ENCODE results near the gene ABCC5.

ABCC5 gene

DNA sequence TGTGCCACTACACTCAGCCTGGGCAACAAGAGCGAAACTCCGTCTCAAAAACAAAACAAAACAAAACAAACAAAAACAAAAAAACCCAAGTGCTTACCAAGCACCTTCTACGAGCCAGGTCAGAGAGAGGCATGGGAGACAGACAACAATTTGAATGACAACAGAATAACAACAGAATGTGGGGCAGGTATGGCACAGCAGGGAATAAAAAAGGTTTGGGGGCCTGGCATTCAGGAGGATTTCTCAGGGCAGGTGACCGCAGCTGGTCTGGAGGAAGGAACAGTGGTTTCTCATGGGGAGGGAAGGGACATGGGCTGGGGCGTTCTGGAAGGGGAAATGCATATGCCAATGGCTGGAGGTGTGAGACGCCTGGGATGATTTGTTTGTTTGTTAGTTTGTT lies 110.5 kb downstream of the ABCC5 start:
- TF ChIP-seq, protein P1, sequence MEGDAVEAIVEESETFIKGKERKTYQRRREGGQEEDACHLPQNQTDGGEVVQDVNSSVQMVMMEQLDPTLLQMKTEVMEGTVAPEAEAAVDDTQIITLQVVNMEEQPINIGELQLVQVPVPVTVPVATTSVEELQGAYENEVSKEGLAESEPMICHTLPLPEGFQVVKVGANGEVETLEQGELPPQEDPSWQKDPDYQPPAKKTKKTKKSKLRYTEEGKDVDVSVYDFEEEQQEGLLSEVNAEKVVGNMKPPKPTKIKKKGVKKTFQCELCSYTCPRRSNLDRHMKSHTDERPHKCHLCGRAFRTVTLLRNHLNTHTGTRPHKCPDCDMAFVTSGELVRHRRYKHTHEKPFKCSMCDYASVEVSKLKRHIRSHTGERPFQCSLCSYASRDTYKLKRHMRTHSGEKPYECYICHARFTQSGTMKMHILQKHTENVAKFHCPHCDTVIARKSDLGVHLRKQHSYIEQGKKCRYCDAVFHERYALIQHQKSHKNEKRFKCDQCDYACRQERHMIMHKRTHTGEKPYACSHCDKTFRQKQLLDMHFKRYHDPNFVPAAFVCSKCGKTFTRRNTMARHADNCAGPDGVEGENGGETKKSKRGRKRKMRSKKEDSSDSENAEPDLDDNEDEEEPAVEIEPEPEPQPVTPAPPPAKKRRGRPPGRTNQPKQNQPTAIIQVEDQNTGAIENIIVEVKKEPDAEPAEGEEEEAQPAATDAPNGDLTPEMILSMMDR (IDR thresholded peaks at IDR 0.05; ENCODE audit: control extremely low read depth, extremely low read depth, low read depth, missing control alignments): no peak
- ChIA-PET CTCF (interaction anchor here (1.0 to 4.7 kb wide), 2 partner anchors 10 to 111 kb away, joined by 3 to 42 read pairs; partner anchors contain the start of gene ABCC5), POLR2A (no interaction called here)
- DNase-seq (ENCODE audit: extremely low spot score): no peak

DNA sequence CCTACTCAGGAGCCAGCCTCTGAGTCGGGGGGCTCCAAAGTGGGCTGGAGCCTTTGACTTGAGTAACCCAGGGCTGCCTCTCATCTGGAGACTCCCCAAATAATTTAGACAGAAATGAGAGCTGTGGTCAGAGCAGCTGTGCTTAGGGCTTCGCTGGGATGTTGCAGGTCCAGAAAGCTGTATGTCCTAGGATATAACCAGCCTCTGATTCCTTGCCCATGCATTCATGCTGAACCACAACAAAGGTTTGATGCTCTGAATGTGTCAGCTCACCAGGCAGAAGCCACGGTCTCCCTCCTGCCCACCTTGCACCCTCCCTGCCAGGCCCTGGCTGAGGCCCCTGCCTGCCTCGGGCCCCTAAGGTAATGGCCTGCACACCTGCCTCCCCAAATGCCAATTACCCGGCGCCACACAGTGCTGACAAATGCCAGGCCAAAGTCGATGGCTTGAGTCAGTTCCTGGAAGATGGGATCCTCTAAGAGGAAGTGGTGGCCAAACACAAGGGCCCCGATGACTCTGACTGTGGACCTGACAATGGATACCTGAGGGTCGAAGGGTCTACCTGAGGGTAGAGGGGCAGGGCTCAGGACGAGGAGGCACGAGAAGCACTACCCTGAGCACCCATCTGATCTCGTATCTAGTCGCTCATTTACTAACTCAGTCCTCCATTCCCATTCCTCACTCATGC lies 111.3 kb downstream of the ABCC5 start:
- TF ChIP-seq, protein P1 (IDR thresholded peaks at IDR 0.05; ENCODE audit: control extremely low read depth, extremely low read depth, low read depth, missing control alignments): no peak
- ChIA-PET POLR2A (no interaction called here), CTCF (interaction anchor here (0.8 to 4.7 kb wide), 5 partner anchors 9 to 343 kb away, joined by 3 to 42 read pairs (median 4); partner anchors contain the start of gene EEF1AKMT4)
- no peak for DNase-seq (ENCODE audit: extremely low spot score)

DNA sequence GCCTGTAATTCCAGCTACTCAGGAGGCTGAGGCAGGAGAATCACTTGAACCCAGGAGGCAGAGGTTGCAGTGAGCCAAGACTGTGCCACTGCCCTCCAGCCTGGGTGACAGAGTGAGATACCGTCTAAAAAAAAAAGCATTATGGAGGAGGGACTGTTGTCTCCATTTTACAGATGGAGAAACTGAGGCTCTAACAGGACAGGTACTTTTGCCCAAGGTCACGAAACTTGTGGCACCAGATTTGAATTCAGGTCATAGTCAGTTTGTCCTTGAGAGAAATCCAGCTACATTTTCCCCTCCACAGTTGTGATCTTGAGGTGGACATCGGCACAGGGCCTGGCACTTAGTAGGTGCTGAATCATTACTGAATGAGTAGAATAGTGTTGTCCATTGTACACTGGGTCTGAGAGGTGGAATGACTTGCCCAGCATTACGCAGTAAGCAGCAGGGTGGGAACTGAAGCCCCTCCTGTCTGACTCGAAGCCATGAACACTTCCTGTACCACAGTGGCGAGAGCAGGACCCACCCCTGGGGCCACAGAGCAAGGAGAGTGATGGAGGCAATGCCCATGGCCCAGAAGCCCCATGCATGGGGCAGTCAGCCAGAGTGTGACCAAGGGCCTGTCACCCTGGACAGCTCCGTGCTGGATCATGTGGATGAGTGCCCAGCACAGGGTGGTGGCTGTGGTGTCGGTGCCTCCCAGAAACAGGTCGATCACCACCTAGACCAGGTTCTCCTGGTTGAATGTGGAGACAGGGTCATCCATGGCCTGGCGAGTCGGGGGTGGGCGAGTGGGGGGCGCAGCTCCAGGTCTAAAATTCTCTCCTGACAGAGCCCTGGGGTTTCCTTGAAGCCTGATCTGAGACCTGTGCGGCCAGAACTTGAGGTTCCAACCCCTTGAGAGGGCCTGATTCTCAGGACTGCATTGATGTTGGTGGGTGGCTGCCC lies 112.6 kb downstream of the ABCC5 start:
- POLR2A ChIA-PET: no interaction called here

DNA sequence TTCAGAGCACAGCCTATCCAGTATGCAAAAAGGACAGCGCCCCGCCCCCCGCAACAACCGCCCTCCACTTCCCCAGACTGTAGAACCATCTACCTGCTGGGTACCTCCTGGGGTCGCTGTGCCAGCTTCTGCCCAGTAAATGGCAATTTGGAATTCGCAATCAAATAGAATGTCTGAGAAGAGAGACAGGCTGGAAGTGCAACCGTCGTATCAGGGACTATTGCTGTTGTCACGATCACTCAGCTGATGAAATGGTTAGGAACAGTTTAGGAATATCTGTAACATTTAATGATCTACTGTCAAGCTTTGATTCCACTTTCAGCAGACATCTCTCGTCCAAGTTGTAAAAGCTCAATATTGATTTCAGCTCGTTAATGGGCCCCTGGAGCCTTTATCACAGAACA lies 119.7 kb downstream of the ABCC5 start:
- DNase-seq (ENCODE audit: extremely low spot score): no peak
- TF ChIP-seq, protein P1 (IDR thresholded peaks at IDR 0.05; ENCODE audit: control extremely low read depth, extremely low read depth, low read depth, missing control alignments): no peak
- POLR2A ChIA-PET: no interaction called here
- CTCF ChIA-PET: interaction anchor here (0.9 to 7.4 kb wide), 15 partner anchors 8 to 391 kb away, joined by 3 to 65 read pairs (median 5); partner anchors contain the start of genes ABCC5, EEF1AKMT4 and PARL

More for the DNA sequence above, 112.6 kb downstream of the ABCC5 start:
- CTCF ChIA-PET: interaction anchor here (0.8 to 4.7 kb wide), 21 partner anchors 8 to 398 kb away, joined by 3 to 42 read pairs (median 4); partner anchors contain the start of genes ABCC5 and EEF1AKMT4
- TF ChIP-seq, protein P1 (IDR thresholded peaks at IDR 0.05; ENCODE audit: control extremely low read depth, extremely low read depth, low read depth, missing control alignments): no peak
- DNase-seq (ENCODE audit: extremely low spot score): no peak

DNA sequence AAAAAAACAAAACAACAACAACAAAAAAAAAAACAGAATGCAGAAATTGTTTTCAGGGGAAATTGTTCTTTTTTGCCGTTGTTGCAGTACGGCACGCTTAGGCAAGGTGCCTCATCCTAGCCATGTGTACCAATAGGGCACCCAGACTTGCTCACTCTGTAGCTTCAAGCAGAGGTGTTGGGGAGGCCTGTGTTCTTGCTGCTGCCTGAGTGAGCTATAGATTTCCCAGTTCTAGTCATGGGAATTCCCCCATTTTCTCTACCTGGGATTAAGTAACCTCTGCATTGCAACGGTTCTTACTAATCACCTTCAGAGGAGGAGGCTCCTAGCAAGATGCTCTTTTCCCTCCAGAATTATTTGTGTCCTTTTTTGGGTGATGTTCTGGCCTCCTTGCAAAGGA lies 120.1 kb downstream of the ABCC5 start:
- ChIA-PET POLR2A (interaction anchor here (0.6 kb wide), 1 partner anchor 598 kb away, joined by 4 read pairs; no protein-coding TSS in a partner anchor), CTCF (interaction anchor here (0.8 to 7.4 kb wide), 21 partner anchors 9 to 644 kb away, joined by 3 to 65 read pairs (median 4); partner anchors contain the start of genes ABCC5, EEF1AKMT4 and PARL)
- TF ChIP-seq, protein P1 (IDR thresholded peaks at IDR 0.05; ENCODE audit: control extremely low read depth, extremely low read depth, low read depth, missing control alignments): no peak
- no peak for DNase-seq (ENCODE audit: extremely low spot score)

DNA sequence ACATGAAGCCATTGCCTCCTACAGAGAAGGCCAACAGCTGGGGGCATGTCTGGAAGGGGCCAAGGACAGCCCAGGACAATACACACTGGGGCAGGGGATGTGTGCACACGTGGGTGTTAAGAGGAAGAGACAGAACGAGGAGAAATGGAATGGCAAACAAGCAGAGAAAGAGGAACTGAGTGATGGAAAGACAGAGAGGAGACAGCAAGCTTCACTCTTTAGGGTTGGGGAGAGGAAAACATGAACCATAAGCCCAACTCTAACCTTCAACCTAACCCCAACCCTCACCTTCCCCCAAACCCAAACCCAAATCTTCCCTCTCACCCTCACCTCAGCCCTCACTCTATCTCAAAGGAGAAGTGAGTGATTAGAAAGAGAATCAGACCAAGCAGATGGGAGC lies 121.1 kb downstream of the ABCC5 start:
- ChIA-PET POLR2A (interaction anchor here (0.7 kb wide), 1 partner anchor 25 kb away, joined by 3 read pairs; no protein-coding TSS in a partner anchor), CTCF (interaction anchor here (1.0 to 7.4 kb wide), 26 partner anchors 10 to 645 kb away, joined by 3 to 65 read pairs (median 7); partner anchors contain the start of genes ABCC5, EEF1AKMT4, PARL and VWA5B2)
- TF ChIP-seq, protein P1 (IDR thresholded peaks at IDR 0.05; ENCODE audit: control extremely low read depth, extremely low read depth, low read depth, missing control alignments): no peak
- DNase-seq (ENCODE audit: extremely low spot score): no peak
